Activated CD8-positive, alpha-beta memory T cell treated with anti-CD3 and anti-CD28 coated beads for 4 hours (primary cell): ENCODE measurements around the gene OR10H4.
"Not testable (repeated sequence)": the region's sequence is repeated elsewhere in the genome, so short reads cannot be mapped to it uniquely, and the experiment has no call there.

ENCODE experiments used
- DNase-seq, 2 donors: peaks; one replicate each; pipeline ENCODE4 v3.0.0-alpha.2; 2020; ENCODE audit warnings: low read depth in 2 of 2

OR10H4 gene

DNA sequence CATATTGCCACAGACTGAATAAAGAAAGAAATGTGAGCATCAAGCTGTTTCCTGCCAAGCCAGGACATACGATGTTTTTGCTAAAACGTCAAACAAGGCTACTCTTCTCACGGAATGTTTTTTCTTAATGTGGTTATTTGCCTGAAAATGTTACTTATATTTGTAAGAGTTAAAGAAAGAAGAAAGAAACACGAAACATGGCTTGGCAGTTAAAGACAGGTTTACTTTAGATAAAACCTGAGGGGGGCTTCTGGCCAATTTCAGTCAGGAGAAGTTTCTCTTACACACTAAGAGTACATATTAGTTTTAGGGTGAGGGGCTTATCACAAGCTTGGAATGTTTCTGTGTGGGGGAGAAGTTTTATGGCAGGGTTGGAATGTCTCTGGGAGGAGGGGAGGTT, 4.4 kb upstream of the OR10H4 start:
- DNase-seq = no peak

DNA sequence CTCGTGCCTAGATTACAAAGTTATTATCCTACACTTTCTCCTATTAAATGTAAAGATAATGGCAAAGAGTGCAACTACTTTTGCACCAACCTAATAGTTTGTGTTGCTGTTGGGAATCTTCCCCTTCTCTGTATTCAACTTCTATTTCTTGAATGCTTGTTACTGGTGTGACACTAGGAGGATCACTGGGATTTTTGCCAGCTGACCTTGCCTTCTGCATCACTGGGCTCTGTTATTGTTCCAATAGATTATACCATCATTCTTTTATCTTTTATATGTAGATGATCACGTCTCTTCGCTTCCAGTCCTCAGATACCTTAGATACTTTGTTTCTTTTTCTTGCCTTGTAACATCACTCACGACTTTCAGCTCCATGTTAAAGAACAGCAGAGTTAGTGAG, 3.5 kb upstream of the OR10H4 start:
- no peak for DNase-seq

DNA sequence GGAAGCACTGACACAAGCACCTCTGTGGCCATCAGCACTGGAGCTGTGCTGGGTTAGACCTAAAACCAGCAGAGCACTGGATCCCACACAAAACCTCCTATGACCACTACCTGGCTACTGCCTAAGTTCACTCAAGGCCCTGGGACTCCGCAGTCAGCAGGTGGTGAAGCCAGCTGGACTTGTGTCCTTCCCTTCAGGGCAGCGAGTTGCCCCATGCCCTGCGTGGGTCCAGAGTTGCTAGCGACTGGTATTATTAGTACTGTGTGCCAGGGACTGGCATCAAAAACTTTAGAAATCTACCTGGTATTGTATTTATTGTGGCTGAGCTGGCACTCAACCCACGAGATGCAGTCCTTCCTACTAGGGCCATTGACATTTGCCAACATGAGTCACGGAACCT, 6.0 kb downstream of the OR10H4 start:
- no peak for DNase-seq

DNA sequence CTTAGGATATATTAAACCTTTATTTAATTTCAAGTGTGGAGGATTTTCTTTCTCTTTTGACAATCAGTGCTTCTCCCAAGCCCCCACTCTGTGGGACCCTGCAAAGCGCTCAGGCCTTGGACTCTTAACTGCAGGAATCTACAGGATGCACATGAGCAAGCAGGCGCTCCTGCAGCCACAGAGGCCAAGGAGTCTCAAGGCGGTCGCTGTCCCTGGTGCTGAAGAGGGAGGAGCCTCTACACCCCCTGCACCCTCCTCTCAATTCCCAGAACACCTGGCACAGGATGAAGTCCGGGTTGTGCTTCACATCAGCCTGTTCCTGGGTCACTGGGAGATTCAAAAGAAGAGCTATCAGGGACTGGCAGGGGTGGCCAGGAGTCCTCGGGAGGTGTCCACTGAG, 13.5 kb downstream of the OR10H4 start:
- DNase-seq = no peak

DNA sequence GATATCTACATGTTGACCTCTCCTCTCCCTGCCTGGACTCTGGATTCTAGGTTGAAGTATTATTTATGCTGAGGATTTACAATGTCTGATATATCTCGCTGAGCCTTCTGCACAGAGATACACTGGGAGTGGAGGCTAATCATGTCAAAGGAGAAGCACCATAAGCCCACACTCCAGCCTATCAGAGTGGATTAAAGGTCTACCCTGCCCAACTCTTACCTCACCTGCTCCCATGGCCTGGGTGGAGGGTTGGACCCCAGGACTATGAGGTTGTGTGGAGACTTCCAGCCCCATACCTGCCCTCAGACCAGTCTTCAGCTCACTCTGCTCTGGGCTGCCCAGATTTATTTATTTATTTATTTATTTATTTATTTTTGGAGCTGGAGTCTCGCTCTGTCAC, 15.4 kb downstream of the OR10H4 start:
- DNase-seq = no peak

DNA sequence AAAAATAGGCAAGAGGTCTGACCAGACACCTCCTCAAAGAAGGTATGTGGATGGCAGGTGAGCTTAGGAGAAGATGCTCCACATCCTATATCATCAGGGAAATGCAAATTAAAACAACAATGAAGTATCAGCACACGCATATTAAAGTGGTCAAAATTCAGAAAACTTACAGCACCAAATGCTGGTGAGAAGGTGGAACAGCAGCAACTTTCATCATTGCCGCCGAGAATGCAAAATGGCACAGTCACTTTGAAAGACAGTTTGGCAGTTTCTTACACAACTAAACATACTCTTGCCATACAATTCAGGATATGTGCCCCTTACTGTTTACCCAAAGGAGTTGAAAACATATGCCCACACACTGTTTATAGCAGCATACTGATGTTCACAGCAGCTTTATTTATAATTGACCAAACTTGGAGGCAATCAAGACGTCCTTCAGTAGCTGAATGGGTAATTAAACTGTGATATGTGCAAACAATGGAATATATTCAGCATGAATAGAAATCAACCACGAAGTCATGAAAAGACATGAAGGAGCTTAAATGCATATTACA, 22.5 kb downstream of the OR10H4 start:
- no peak for DNase-seq

DNA sequence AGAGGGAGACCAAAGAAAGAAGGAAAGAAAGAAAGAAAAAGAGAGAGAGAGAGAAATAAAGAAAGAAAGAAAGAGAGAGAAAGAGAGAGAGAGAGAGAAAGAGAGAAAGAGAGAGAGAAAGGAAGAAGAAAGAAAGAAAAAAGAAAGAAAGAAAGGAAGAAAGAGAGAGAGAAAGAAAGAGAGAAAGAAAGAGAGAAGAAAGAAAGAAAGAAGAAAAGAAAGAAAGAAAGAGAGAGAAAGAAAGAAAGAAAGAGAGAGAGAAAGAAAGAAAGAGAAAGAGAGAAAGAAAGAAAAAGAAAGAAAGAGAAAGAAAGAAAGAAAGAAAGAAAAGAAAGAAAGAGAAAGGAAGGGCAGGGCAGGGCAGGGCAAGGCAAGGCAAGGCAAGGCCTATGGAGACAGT, 23.2 kb downstream of the OR10H4 start:
- DNase-seq = not testable (repeated sequence)

DNA sequence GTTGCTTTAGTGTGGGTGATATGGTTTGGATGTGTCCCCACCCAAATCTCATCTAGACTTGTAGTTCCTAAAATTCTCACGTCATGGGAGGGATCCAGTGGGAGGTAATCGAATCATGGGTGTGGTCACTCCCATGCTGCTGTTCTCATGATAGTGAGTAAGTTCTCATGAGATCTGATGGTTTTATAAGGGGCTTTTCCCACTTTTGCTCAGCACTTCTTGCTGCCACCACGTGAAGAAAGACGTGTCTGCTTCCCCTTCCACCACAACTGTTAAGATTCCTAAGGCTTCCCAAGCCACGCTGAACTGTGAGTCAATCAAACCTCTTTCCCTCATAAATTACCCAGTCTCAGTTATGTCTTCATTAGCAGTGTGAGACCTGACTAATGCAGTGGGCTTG, 26.0 kb downstream of the OR10H4 start:
- no peak for DNase-seq

DNA sequence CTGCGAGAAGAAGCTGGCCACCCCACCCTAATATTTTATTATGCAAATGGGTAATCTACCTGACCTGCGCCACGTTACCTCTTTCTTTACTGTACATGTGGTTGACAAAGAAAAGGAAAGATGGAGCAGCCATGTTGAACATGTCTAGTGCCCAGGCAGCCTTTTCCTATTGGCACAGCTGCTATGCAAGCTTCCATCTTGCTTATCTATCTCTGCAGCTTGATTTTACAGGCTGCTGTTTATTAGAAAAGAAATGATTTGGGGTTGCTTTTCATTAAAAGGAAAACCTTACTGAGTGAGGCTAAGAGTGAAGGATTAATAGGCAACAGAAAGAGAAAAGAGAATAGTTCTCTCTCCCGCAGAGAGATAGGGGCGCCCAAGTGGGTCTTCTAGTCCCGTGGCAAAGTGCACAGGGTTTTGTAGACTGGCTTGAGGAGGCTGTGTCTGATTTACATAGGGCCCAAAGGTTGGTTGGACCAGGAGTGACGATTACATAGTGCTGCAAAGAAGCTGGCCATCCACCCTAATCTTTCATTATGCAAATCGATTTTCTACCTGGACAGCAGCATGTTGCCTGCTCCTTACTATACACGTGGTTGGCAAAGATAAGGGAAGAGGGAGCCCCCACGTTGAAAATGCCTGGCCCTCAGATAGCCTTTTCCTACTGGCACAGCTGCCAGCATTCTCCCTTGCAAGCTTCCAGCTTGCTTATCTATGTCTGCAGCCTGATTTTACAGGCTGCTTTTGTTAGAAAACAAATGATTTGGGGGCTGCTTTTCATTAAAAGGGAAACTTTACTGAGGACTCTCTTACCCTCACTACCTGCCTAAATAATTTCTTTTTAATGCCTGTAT, 28.3 kb downstream of the OR10H4 start:
- DNase-seq = no peak

DNA sequence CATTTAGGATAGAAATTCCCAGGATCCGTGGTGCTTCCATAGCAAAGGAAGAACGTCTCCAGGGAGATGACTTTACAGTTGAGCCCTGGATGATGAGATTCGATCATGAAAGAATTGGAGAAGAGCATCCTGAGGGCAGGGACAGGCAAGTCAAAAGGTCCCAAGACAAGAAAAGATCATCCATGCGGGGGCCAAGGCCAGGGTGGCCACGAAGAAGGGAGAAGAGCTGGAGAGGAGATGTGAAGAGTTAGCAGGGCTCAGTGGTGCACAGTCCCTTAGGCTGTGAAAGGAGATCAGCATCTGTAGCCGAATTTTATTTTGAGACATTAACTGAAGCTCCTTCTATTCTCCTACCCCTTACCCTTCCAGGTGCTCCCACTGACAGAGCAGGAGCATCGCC, 28.9 kb downstream of the OR10H4 start:
- DNase-seq = no peak

DNA sequence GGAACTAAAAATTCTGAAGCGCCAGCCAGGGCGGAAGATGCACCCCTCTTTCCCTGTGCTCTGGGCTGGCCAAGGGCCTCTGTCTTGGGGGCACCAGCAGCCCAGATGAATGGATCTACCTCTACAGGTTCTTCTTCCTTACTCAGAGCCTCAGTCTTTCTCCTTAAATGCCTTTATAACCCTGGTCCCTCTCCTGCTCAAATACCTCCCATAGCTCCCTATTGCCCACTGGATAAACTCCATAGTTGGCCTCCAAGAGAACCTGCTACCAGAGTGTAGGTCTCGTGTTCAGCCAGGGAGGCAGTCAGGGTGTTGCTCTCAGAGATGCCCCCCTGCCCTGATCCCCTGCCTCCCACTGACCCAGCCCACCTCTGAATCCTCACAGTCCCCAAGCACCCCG, 30.5 kb downstream of the OR10H4 start:
- DNase-seq = no peak

DNA sequence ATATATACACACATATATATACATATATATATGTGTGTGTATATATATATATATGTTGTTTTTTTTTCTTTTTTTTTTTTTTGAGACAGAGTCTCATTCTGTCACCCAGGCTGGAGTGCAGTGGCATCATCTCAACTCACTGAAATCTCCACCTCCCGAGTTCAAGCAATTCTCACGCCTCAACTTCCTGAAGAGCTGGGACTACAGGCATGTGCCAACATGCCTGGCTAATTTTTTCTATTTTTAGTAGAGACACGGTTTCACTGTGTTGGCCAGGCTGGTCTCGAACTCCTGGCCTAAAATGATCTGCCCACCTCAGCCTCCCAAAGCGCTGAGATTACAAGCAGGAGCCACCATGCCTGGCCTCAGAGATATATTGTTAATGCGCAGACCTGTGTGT, 37.0 kb downstream of the OR10H4 start:
- DNase-seq = not testable (repeated sequence)

DNA sequence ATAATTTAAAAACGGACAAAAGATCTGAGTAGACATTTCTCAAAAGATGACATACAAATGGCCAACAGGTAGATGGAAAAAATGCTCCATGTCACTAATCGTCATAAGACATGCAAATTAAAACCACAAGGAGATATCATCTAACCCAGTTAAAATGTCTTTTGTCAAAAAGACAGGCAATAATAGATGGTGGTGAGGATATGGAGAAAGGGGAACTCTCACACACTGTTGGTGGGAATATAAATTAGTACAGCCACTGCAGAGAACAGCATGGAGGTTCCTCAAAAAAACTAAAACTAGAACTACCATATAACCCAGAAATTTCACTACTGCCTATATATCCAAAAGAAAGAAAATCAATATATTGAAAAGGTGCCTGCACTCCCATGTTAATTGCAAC, 37.9 kb downstream of the OR10H4 start:
- DNase-seq = no peak

DNA sequence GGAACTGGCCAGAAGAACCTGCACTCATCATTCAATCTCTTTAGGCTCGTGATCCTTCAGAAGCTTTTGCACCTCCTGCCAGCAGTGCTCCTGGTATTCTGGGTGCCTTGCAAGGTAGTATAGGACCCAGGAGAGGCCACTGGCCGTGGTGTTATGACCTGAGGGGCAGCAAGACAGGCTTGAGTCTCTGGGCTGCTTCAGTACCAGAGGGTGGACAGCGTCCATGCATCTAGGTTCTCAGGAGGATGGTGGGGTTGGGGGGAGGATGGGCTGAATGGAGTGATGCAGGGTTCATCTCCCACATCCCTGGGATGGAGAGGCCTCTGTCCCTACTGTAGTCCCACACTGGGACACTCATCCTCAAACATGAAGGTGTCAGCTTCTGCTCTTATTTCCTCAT, 41.1 kb downstream of the OR10H4 start:
- DNase-seq = no peak

DNA sequence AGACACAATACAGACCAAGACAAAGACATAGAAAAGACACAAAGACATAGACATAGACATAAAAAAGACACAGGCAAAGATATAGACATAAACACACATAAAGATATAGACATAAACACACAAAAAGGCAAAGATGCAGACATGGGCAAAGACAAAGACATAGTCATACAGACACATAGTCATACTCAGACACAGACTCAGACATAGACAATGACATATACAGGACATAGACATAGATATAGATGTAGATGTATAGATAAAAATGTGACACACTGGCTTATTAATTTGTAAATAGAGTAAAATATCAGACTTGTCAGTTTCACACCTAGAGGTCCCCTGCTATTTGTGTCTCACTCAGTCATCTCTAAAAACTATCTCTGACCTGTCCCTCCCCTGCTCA, 42.8 kb downstream of the OR10H4 start:
- no peak for DNase-seq

DNA sequence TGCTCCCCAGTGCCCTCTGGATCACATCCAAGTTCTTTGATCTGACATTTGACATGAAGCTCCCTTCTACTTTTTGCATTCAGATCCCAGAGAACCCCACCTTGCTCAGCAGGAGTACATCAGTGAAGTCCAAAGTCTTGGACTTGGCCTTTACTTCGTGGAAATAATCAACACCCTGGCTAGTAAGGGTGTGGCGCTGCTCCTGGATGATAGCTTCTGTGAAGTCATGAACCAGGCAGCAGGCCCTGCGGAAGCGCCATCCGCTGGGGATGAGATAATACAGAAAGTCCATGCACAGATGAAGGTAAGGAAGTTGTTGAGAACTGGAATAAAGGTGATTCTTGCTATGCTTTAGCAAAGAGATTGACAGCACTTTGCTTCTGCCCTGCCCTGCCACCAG, 43.2 kb downstream of the OR10H4 start:
- no peak for DNase-seq

DNA sequence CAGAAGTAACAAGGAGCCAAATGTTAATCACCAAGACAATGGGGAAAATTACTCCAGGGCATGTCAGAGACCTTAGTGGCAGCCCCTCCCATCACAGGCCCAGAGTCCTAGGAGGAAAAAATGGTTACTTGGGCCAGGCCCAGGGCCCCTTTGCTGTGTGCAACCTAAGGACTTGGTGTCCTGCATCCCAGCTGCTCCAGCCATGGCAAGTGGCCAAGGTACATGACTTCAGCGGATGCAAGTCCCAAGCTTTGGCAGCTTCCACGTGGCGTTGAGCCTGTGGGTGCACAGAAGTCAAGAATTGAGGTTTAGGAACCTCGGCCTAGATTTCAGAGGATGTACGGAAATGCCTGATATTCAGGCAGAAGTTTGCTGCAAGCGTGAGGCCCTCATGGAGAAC, 46.7 kb downstream of the OR10H4 start:
- DNase-seq = no peak

DNA sequence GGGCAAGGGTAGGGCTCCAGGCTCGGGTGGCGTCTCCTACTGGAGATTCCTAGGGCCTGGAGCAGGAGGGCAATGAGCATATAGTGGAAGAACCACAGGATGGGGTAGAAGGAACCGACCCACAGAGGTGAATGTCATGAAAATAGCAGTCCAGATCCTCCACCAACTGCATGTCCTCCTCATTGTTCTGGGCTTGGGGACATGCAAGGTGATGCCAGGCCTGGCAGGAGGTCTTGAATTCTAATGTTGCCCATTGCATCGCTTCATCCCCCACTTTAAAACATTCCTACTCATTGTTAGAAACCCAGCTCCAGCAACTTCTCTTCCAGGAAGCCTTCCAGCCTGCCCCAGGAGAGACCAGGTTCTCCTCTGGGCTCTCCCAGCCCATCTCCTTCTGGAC, 49.4 kb downstream of the OR10H4 start:
- no peak for DNase-seq
